HUDEP-2 (cell line): ENCODE data around the gene ALK.
A peak's percentile ranks its signal among the peaks of the same experiment; 100 is the strongest.

ENCODE experiments used
- DNase-seq, 76 experiments: peaks; one replicate each; lab custom pipeline; 2025; ENCODE audit not compliant: unreplicated experiment in 76 of 76; lab: John Stamatoyannopoulos, UW

Gene ALK

GRCh38 chr2:29910465-29910864 is 10.9 kb downstream of the ALK start:
- no peak for DNase-seq

- no peak for DNase-seq
These were observed 19.0 kb downstream of the ALK start for GRCh38 chr2:29902356-29902755.

- DNase-seq, result peak in 4 of 76 experiments; percentile 3 to 21 (median 10)
These were observed 20.3 kb downstream of the ALK start for GRCh38 chr2:29900971-29901633.

- DNase-seq, result no peak
These were observed 22.4 kb downstream of the ALK start for GRCh38 chr2:29898999-29899398.

GRCh38 chr2:29894822-29895614 is 26.4 kb downstream of the ALK start:
- DNase-seq, result no peak

GRCh38 chr2:29892585-29893259 is 28.7 kb downstream of the ALK start:
- no peak for DNase-seq

GRCh38 chr2:29881089-29881730 is 40.2 kb downstream of the ALK start:
- no peak for DNase-seq

- no peak for DNase-seq
These were observed 41.3 kb downstream of the ALK start for GRCh38 chr2:29880084-29880483.

GRCh38 chr2:29879456-29879855 is 41.9 kb downstream of the ALK start:
- DNase-seq, result no peak

GRCh38 chr2:29878898-29879297 is 42.5 kb downstream of the ALK start:
- no peak for DNase-seq

- DNase-seq, result no peak
These were observed 45.0 kb downstream of the ALK start for GRCh38 chr2:29876374-29876773.

- no peak for DNase-seq
These were observed 46.6 kb downstream of the ALK start for GRCh38 chr2:29874745-29875144.

- no peak for DNase-seq
These were observed 48.5 kb downstream of the ALK start for GRCh38 chr2:29872870-29873269.

- DNase-seq, result no peak
These were observed 49.8 kb downstream of the ALK start for GRCh38 chr2:29871541-29871940.

GRCh38 chr2:29865512-29865911 is 55.9 kb downstream of the ALK start:
- no peak for DNase-seq

- DNase-seq, result no peak
These were observed 56.4 kb downstream of the ALK start for GRCh38 chr2:29864988-29865387.

GRCh38 chr2:29855924-29856639 is 65.3 kb downstream of the ALK start:
- no peak for DNase-seq

- no peak for DNase-seq
These were observed 70.6 kb downstream of the ALK start for GRCh38 chr2:29850794-29851193.

- no peak for DNase-seq
These were observed 72.6 kb downstream of the ALK start for GRCh38 chr2:29848566-29849310.

GRCh38 chr2:29847886-29848285 is 73.5 kb downstream of the ALK start:
- DNase-seq, result no peak
